Tibial nerve (tissue), 4 donors: Measurements from ENCODE around the gene LRRTM4.

Source experiments
- EP300 ChIP-seq, 2 donors: sonication (generic); formaldehyde crosslinking; IDR thresholded peaks; one replicate each; pipeline ENCODE4 v1.6.1; 2017; ENCODE audit warnings: antibody characterized with exemption in 2 of 2, mild to moderate bottlenecking in 1 of 2
- POLR2A ChIP-seq, 2 donors: fragments of 450-650 bp; IDR thresholded peaks; one replicate each; pipeline ENCODE4 v1.6.1; 2017; ENCODE audit warnings: antibody characterized with exemption in 2 of 2, mild to moderate bottlenecking in 2 of 2, moderate library complexity in 2 of 2
- TF ChIP-seq, protein P1 (sequence below), 5 experiments: fragments of 200-600 bp in 3 of 5; fragments of 450-650 bp in 2 of 5; sonication (generic) in 3 of 5; IDR thresholded peaks; one replicate each; pipeline ENCODE4 v1.5.1; 2016 to 2019; ENCODE audit warnings: antibody characterized with exemption in 5 of 5, mild to moderate bottlenecking in 3 of 5, moderate library complexity in 2 of 5

GRCh38 chr2:76985387-76986136 is 536.6 kb downstream of the LRRTM4 start:
- TF ChIP-seq, protein P1, sequence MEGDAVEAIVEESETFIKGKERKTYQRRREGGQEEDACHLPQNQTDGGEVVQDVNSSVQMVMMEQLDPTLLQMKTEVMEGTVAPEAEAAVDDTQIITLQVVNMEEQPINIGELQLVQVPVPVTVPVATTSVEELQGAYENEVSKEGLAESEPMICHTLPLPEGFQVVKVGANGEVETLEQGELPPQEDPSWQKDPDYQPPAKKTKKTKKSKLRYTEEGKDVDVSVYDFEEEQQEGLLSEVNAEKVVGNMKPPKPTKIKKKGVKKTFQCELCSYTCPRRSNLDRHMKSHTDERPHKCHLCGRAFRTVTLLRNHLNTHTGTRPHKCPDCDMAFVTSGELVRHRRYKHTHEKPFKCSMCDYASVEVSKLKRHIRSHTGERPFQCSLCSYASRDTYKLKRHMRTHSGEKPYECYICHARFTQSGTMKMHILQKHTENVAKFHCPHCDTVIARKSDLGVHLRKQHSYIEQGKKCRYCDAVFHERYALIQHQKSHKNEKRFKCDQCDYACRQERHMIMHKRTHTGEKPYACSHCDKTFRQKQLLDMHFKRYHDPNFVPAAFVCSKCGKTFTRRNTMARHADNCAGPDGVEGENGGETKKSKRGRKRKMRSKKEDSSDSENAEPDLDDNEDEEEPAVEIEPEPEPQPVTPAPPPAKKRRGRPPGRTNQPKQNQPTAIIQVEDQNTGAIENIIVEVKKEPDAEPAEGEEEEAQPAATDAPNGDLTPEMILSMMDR (IDR thresholded peaks at IDR 0.05) = no peak
- TF ChIP-seq EP300 (IDR thresholded peaks at IDR 0.05) (no peak), POLR2A (IDR thresholded peaks at IDR 0.05) (no peak)
